ENCODE results near the gene CCDC158.

The CCDC158 gene

DNA sequence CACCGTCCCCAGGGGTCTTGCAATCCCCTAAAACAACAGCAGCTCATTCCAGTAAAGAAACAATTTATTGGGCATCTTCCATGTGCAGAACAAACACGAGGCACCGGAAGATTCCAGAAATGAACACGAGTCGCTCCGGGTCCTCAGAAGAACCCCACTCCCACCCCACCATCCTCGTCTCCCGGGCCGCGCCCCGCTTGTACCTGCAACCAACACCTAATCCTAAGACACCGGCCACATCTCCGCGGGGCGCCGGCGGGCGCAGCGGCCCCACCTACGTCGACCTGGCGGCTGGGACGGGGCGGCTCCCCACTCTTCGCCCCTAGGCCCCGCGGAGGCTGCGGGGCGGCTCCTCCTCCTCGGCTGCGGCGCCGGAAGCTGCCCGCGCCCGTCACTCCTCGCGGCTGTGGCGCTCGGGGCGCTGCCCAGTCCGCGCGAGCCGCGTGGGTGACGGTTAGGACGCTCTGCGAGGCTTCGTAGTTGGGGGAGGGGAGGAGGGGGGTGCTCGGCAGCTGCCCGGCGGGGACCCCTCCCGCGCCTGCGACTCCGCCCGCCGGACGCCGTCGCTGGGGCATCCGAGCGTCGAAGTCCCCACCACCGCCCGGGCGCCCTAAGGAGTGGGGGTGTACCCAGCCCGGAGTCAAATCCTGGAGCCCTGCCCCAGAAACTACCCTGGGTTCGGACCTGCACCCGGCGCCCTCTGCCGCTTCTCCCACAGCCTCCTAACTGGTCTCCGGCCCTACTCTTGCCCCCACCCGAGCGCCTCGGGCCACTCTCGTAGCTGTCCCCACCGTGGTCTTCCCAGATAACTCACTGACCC, at the start of gene CCDC158:
Gene CCDC158, minus strand, starts transcription at position 380 of the 820 bp plus-strand sequence. CDS start 17,934 bp downstream, outside the sequence.
- H3K27ac ChIP-seq (ENCODE audit: low read depth, low read length): no peak within 1 kb of the TSS
- no peak within 1 kb of the TSS for H2AFZ ChIP-seq (ENCODE audit: low read depth, low read length, severe bottlenecking)
- no peaks in the 10 kb centered on the region for H3K27me3 ChIP-seq (ENCODE audit: low read length)
- TF ChIP-seq, protein P1, sequence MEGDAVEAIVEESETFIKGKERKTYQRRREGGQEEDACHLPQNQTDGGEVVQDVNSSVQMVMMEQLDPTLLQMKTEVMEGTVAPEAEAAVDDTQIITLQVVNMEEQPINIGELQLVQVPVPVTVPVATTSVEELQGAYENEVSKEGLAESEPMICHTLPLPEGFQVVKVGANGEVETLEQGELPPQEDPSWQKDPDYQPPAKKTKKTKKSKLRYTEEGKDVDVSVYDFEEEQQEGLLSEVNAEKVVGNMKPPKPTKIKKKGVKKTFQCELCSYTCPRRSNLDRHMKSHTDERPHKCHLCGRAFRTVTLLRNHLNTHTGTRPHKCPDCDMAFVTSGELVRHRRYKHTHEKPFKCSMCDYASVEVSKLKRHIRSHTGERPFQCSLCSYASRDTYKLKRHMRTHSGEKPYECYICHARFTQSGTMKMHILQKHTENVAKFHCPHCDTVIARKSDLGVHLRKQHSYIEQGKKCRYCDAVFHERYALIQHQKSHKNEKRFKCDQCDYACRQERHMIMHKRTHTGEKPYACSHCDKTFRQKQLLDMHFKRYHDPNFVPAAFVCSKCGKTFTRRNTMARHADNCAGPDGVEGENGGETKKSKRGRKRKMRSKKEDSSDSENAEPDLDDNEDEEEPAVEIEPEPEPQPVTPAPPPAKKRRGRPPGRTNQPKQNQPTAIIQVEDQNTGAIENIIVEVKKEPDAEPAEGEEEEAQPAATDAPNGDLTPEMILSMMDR (IDR thresholded peaks at IDR 0.05; ENCODE audit: insufficient read depth, low read length, poor library complexity, severe bottlenecking): no peak
- TF ChIP-seq EZH2phosphoT487 (conservative IDR thresholded peaks at IDR 0.05; ENCODE audit: low read length): no peak
- no peaks in the 10 kb centered on the region for H3K9me3 ChIP-seq (ENCODE audit: insufficient read depth, low read length)
- H3K36me3 ChIP-seq (ENCODE audit: low read length): no peaks in the 10 kb centered on the region
- H3K79me2 ChIP-seq (ENCODE audit: insufficient read depth, low read length): no peaks in the 10 kb centered on the region
- H3K9ac ChIP-seq (ENCODE audit: low read length): no peak within 1 kb of the TSS
- H4K20me1 ChIP-seq (ENCODE audit: low read depth, low read length): no peaks in the 10 kb centered on the region
- H3K4me2 ChIP-seq (ENCODE audit: low read depth, low read length, poor library complexity, severe bottlenecking): no peak within 1 kb of the TSS
- H3K4me3 ChIP-seq (ENCODE audit: insufficient read depth, low read length, poor library complexity, severe bottlenecking): no peak within 1 kb of the TSS
- H3K9me2 ChIP-seq (replicated peaks; ENCODE audit: insufficient read depth, low read length): no peaks in the 10 kb centered on the region
- H3F3A ChIP-seq (ENCODE audit: insufficient read depth): no peaks in the 10 kb centered on the region

DNA sequence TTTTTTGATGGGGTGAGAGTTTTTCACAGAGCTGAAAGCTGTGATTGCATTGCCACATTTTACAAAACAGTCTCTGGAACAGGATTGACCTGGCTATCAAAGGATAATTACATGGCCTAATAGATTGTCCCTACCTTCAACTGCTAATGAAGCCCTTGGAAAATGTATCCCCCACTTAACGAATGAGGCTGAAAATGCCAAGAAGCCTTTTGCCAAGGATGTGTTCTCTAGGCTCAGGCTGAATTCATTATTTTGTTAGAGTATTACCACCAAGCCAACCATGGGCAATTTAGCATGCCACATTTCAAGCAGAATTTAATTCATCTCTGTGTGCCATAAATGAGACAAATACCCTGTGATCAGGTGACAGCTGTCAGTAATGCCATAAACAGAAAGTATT, 49.6 kb upstream of the CCDC158 start:
- H3K9me2 ChIP-seq (replicated peaks; ENCODE audit: insufficient read depth, low read length): no peaks in the 10 kb centered on the region
- no peaks in the 10 kb centered on the region for H3K27me3 ChIP-seq (ENCODE audit: low read length)
- H4K20me1 ChIP-seq (ENCODE audit: low read depth, low read length): no peaks in the 10 kb centered on the region
- H2AFZ ChIP-seq (ENCODE audit: low read depth, low read length, severe bottlenecking): no peak overlapping the region
- no peaks in the 10 kb centered on the region for H3K79me2 ChIP-seq (ENCODE audit: insufficient read depth, low read length)
- TF ChIP-seq, protein P1 (IDR thresholded peaks at IDR 0.05; ENCODE audit: insufficient read depth, low read length, poor library complexity, severe bottlenecking): no peak
- no peak for TF ChIP-seq EZH2phosphoT487 (conservative IDR thresholded peaks at IDR 0.05; ENCODE audit: low read length)
- no peak overlapping the region for H3K4me3 ChIP-seq (ENCODE audit: insufficient read depth, low read length, poor library complexity, severe bottlenecking)
- no peaks in the 10 kb centered on the region for H3K36me3 ChIP-seq (ENCODE audit: low read length)
- H3K27ac ChIP-seq (ENCODE audit: low read depth, low read length): no peak overlapping the region
- no peaks in the 10 kb centered on the region for H3F3A ChIP-seq (ENCODE audit: insufficient read depth)
- no peaks in the 10 kb centered on the region for H3K9me3 ChIP-seq (ENCODE audit: insufficient read depth, low read length)
- no peak overlapping the region for H3K4me2 ChIP-seq (ENCODE audit: low read depth, low read length, poor library complexity, severe bottlenecking)
- no peak overlapping the region for H3K9ac ChIP-seq (ENCODE audit: low read length)

DNA sequence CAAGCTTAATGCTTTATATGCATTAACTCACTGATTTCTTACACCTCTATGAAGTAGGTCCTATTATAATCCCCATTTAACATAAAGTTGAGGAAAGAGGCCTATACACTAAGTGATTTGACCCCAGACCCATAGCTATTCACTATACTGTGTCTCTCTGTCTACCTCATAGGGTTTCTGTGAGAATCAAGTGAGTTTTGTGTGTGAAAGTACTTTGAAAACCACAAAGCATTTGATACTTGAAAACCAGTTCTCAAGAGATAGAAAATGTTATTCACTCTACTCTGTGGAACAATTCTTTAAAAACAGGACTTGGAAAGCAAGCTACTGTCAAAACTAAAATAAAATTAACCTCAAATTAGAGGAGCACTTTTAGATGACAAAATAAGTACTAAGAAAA, 49.1 kb upstream of the CCDC158 start:
- no peak overlapping the region for H3K4me2 ChIP-seq (ENCODE audit: low read depth, low read length, poor library complexity, severe bottlenecking)
- no peaks in the 10 kb centered on the region for H3K9me3 ChIP-seq (ENCODE audit: insufficient read depth, low read length)
- no peaks in the 10 kb centered on the region for H3F3A ChIP-seq (ENCODE audit: insufficient read depth)
- no peaks in the 10 kb centered on the region for H3K27me3 ChIP-seq (ENCODE audit: low read length)
- no peaks in the 10 kb centered on the region for H3K9me2 ChIP-seq (replicated peaks; ENCODE audit: insufficient read depth, low read length)
- no peaks in the 10 kb centered on the region for H3K36me3 ChIP-seq (ENCODE audit: low read length)
- H4K20me1 ChIP-seq (ENCODE audit: low read depth, low read length): no peaks in the 10 kb centered on the region
- no peak overlapping the region for H3K4me3 ChIP-seq (ENCODE audit: insufficient read depth, low read length, poor library complexity, severe bottlenecking)
- no peak overlapping the region for H3K9ac ChIP-seq (ENCODE audit: low read length)
- no peaks in the 10 kb centered on the region for H3K79me2 ChIP-seq (ENCODE audit: insufficient read depth, low read length)
- no peak overlapping the region for H2AFZ ChIP-seq (ENCODE audit: low read depth, low read length, severe bottlenecking)
- no peak for TF ChIP-seq EZH2phosphoT487 (conservative IDR thresholded peaks at IDR 0.05; ENCODE audit: low read length)
- TF ChIP-seq, protein P1 (IDR thresholded peaks at IDR 0.05; ENCODE audit: insufficient read depth, low read length, poor library complexity, severe bottlenecking): no peak
- no peak overlapping the region for H3K27ac ChIP-seq (ENCODE audit: low read depth, low read length)
